Lung (tissue), 12 donors: ENCODE results near the gene NHSL1. TPM values are rescaled to one million over a fixed set of nuclear protein-coding genes. Genes with fewer than 3 reads are reported as not detected.

Experiments used
- ATAC-seq: fragments of 200-7000 bp; cut with Tn5 transposase; one replicate; pipeline ENCODE4 v1.9.1; 2020; ENCODE audit warnings: moderate number of reproducible peaks; ENCODE audit not compliant: insufficient read depth, low FRiP score
- DNase-seq, 3 donors: peaks; one replicate each; pipeline ENCODE4 v3.0.0-alpha.2; 2013 to 2017
- H3K27ac ChIP-seq, 2 donors: one replicate each; pipeline ENCODE4 v1.5.1; 2013; ENCODE audit warnings: mild to moderate bottlenecking in 2 of 2, moderate library complexity in 2 of 2, control low read depth in 1 of 2, inconsistent platforms in 1 of 2, low read depth in 1 of 2, low read length in 1 of 2
- H3K27me3 ChIP-seq, 3 donors: one replicate each; pipeline ENCODE4 v1.5.1; 2013; ENCODE audit warnings: low read length in 2 of 3; ENCODE audit not compliant: control insufficient read depth in 3 of 3, insufficient read depth in 3 of 3
- H3K36me3 ChIP-seq, 4 donors: one replicate each; pipeline ENCODE4 v1.5.1; 2013; ENCODE audit warnings: low read length in 4 of 4, mild to moderate bottlenecking in 1 of 4, moderate library complexity in 1 of 4; ENCODE audit not compliant: control insufficient read depth in 4 of 4, insufficient read depth in 4 of 4
- H3K4me1 ChIP-seq, 5 donors: one replicate each; pipeline ENCODE4 v1.5.1; 2013; ENCODE audit warnings: low read length in 5 of 5, mild to moderate bottlenecking in 2 of 5, moderate library complexity in 1 of 5; ENCODE audit not compliant: control insufficient read depth in 5 of 5, insufficient read depth in 5 of 5
- H3K4me3 ChIP-seq: one replicate; pipeline ENCODE4 v1.5.1; 2013; ENCODE audit warnings: mild to moderate bottlenecking, control low read depth, moderate library complexity
- H3K9ac ChIP-seq, 2 donors: one replicate each; pipeline ENCODE4 v1.5.1; 2013; ENCODE audit warnings: low read length in 2 of 2, control low read depth in 1 of 2; ENCODE audit not compliant: insufficient read depth in 1 of 2
- H3K9me3 ChIP-seq, 4 donors: one replicate each; pipeline ENCODE4 v1.5.1; 2013; ENCODE audit warnings: low read length in 3 of 4, mild to moderate bottlenecking in 1 of 4, moderate library complexity in 1 of 4; ENCODE audit not compliant: control insufficient read depth in 4 of 4, insufficient read depth in 3 of 4
- CTCF ChIP-seq: IDR thresholded peaks from 2 replicates; pipeline ENCODE4 v1.5.1; 2012; ENCODE audit warnings: mild to moderate bottlenecking; ENCODE audit errors: control extremely low read depth, extremely low read depth
- WGBS, 2 donors: extraction: QIAGEN DNeasy Blood & Tissue Kit; methylation state at CpG; one replicate each; pipeline ENCODE4 v1.1.7; 2013; 5-methylcytosine and 5-hydroxymethylcytosine counted together
- polyA plus RNA-seq, 2 donors: library from polyadenylated mRNA; stranded (reverse); fragments of 200-250 nt; gene quantifications; one replicate each; pipeline ENCODE4 v1.2.1, GENCODE V29; 2013
- total RNA-seq, 2 donors: library from RNA; depleted of rRNA in 1 of 2; stranded (reverse); fragments of >200 nt in 1 of 2; gene quantifications; one replicate each; pipeline ENCODE4 v1.2.1, GENCODE V29; 2014 to 2021
- donor health status: control.
- donor health status: control.
- donor health status: Bipolar disorder and iron deficiency.
- donor health status: healthy.
- donor health status: DM: yes; HTN: yes; CAD: no.

The NHSL1 gene
- total and polyA plus RNA-seq, 4 donors = 5.2 to 53.7 (median 30.4) TPM

GRCh38 chr6:138493413-138493812 is 5.9 kb downstream of the NHSL1 start:
- Histone ChIP-seq H3K4me1 (peaks cover 0 to 27% (median 15%) of the 10 kb centered on the region in 5 donors), H3K27ac (peak overlapping the region; percentile 4 to 50), H3K27me3 (no peaks in the 10 kb centered on the region), H3K36me3 (peaks cover 1 to 5% (median 4%) of the 10 kb centered on the region in 4 donors), H3K9me3 (no peaks in the 10 kb centered on the region), H3K9ac (no peak overlapping the region), H3K4me3 (no peak overlapping the region)
- no peak for TF ChIP-seq CTCF
- DNase-seq (peak in 2 of 3 donors; percentile 42 to 65), ATAC-seq (peak; percentile 55)
- WGBS, 2 donors = 48 to 71% methylated on average over 5 of the region's 5 CpGs

- peaks cover 0 to 23% (median 10%) of the 10 kb centered on the region in 5 donors for H3K4me1 ChIP-seq
- H3K9ac ChIP-seq = no peak overlapping the region
- no peak overlapping the region for H3K27ac ChIP-seq
Observed at GRCh38 chr6:138492871-138493270, 6.4 kb downstream of the NHSL1 start.

GRCh38 chr6:138492113-138492512 is 7.2 kb downstream of the NHSL1 start:
- Histone ChIP-seq H3K9ac (no peak overlapping the region), H3K36me3 (peaks cover 1 to 5% (median 4%) of the 10 kb centered on the region in 4 donors), H3K27me3 (no peaks in the 10 kb centered on the region), H3K27ac (no peak overlapping the region), H3K4me3 (no peak overlapping the region), H3K9me3 (no peaks in the 10 kb centered on the region), H3K4me1 (peaks cover 0 to 24% (median 8%) of the 10 kb centered on the region in 5 donors)
- DNase-seq (no peak), ATAC-seq (no peak)
- WGBS, 2 donors = 84 to 87% methylated on average over 4 of the region's 4 CpGs
- TF ChIP-seq CTCF = no peak

More at GRCh38 chr6:138492871-138493270, 6.4 kb downstream of the NHSL1 start:
- DNase-seq (no peak), ATAC-seq (no peak)
- Histone ChIP-seq H3K36me3 (peaks cover 1 to 5% (median 4%) of the 10 kb centered on the region in 4 donors), H3K27me3 (no peaks in the 10 kb centered on the region), H3K9me3 (no peaks in the 10 kb centered on the region), H3K4me3 (no peak overlapping the region)
- WGBS, 2 donors = 81 to 82% methylated on average over 2 of the region's 2 CpGs
- no peak for TF ChIP-seq CTCF

GRCh38 chr6:138491017-138491416 is 8.3 kb downstream of the NHSL1 start:
- peak in 2 of 3 donors; percentile 56 to 71 for DNase-seq
- H3K36me3 ChIP-seq = peaks cover 1 to 5% (median 4%) of the 10 kb centered on the region in 4 donors
- H3K27me3 ChIP-seq = no peaks in the 10 kb centered on the region
- TF ChIP-seq CTCF = no peak
- no peak for ATAC-seq
- no peak overlapping the region for H3K27ac ChIP-seq
- WGBS, 2 donors = 85 to 89% methylated on average over 1 of the region's 1 CpG
- H3K9ac ChIP-seq = peak overlapping the region in 1 of 2 donors; percentile 27
- no peaks in the 10 kb centered on the region for H3K9me3 ChIP-seq
- no peak overlapping the region for H3K4me3 ChIP-seq
- H3K4me1 ChIP-seq = peaks cover 0 to 29% (median 8%) of the 10 kb centered on the region in 5 donors
